Measurements from ENCODE around the gene AFAP1L2.

- TF ChIP-seq CTCF (IDR thresholded peaks at IDR 0.05; ENCODE audit: insufficient read depth, low read length, poor library complexity, severe bottlenecking) (no peak), EZH2phosphoT487 (conservative IDR thresholded peaks at IDR 0.05; ENCODE audit: low read length) (no peak)
Observed at GRCh38 chr10:114300036-114300645, 104.2 kb downstream of the AFAP1L2 start.

Data from SU-DHL-6 (cell line).